Measurements from ENCODE around the gene CHST3. TPM values are rescaled to one million over a fixed set of nuclear protein-coding genes. Genes with fewer than 3 reads are reported as not detected.

Gene CHST3
- total and polyA plus RNA-seq, 2 experiments from 2014 or later, result 0.94 to 8.3 TPM

DNA sequence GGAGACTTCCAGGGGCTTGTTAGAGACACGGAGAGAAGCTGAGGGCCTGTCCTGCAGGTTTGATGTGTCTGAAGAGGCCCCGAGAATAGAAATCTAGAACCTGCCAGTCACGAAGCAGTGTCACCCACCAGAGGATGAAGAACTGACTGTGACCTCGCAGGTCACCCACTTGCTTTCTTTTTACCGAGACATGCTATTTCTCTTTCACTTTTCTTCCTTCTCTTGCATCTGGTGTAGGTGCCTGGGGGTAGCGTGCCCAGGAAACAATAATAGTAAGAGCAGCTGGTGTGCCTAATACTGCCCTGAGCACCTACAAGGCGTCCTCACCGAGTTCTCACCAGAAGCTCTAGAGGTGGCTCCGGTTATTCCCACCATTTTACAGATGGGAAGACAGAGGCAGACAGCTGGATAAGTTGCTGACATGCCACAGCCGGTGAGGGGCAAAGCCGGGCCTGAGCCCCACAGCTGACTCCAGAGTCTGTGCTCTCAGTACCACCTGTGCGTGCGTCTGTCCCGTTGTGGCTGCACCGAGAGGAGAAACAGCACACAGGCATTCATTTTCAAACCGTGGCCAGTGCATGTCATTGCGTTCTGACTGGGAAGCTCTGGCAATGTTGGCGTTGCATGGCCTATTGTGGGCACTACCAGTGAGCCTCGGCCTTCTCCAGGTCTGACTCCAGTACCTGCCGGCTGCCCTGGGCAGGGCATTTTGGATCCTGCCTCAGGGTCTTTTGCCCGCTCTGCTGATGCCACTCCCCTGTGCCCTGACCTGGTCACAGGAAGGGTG, 7.8 kb downstream of the CHST3 start (continued):
- TF ChIP-seq, protein P1, sequence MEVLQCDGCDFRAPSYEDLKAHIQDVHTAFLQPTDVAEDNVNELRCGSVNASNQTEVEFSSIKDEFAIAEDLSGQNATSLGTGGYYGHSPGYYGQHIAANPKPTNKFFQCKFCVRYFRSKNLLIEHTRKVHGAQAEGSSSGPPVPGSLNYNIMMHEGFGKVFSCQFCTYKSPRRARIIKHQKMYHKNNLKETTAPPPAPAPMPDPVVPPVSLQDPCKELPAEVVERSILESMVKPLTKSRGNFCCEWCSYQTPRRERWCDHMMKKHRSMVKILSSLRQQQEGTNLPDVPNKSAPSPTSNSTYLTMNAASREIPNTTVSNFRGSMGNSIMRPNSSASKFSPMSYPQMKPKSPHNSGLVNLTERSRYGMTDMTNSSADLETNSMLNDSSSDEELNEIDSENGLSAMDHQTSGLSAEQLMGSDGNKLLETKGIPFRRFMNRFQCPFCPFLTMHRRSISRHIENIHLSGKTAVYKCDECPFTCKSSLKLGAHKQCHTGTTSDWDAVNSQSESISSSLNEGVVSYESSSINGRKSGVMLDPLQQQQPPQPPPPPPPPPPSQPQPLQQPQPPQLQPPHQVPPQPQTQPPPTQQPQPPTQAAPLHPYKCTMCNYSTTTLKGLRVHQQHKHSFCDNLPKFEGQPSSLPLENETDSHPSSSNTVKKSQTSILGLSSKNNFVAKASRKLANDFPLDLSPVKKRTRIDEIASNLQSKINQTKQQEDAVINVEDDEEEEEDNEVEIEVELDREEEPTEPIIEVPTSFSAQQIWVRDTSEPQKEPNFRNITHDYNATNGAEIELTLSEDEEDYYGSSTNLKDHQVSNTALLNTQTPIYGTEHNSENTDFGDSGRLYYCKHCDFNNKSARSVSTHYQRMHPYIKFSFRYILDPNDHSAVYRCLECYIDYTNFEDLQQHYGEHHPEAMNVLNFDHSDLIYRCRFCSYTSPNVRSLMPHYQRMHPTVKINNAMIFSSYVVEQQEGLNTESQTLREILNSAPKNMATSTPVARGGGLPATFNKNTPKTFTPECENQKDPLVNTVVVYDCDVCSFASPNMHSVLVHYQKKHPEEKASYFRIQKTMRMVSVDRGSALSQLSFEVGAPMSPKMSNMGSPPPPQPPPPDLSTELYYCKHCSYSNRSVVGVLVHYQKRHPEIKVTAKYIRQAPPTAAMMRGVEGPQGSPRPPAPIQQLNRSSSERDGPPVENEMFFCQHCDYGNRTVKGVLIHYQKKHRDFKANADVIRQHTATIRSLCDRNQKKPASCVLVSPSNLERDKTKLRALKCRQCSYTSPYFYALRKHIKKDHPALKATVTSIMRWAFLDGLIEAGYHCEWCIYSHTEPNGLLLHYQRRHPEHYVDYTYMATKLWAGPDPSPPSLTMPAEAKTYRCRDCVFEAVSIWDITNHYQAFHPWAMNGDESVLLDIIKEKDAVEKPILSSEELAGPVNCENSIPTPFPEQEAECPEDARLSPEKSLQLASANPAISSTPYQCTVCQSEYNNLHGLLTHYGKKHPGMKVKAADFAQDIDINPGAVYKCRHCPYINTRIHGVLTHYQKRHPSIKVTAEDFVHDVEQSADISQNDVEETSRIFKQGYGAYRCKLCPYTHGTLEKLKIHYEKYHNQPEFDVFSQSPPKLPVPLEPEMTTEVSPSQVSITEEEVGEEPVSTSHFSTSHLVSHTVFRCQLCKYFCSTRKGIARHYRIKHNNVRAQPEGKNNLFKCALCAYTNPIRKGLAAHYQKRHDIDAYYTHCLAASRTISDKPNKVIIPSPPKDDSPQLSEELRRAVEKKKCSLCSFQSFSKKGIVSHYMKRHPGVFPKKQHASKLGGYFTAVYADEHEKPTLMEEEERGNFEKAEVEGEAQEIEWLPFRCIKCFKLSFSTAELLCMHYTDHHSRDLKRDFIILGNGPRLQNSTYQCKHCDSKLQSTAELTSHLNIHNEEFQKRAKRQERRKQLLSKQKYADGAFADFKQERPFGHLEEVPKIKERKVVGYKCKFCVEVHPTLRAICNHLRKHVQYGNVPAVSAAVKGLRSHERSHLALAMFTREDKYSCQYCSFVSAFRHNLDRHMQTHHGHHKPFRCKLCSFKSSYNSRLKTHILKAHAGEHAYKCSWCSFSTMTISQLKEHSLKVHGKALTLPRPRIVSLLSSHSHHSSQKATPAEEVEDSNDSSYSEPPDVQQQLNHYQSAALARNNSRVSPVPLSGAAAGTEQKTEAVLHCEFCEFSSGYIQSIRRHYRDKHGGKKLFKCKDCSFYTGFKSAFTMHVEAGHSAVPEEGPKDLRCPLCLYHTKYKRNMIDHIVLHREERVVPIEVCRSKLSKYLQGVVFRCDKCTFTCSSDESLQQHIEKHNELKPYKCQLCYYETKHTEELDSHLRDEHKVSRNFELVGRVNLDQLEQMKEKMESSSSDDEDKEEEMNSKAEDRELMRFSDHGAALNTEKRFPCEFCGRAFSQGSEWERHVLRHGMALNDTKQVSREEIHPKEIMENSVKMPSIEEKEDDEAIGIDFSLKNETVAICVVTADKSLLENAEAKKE (CRISPR knock-in tag; IDR thresholded peaks at IDR 0.05), result no peak
- TF ChIP-seq EZH2phosphoT487 (IDR thresholded peaks at IDR 0.05; ENCODE audit: unreplicated experiment) (no peak), REST (IDR thresholded peaks at IDR 0.05; ENCODE audit: unreplicated experiment) (no peak), ZNF331 (CRISPR knock-in tag; IDR thresholded peaks at IDR 0.05; ENCODE audit: low read depth) (no peak), STAT1 (IDR thresholded peaks at IDR 0.05; ENCODE audit: unreplicated experiment) (no peak)
- TF ChIP-seq, protein P2, sequence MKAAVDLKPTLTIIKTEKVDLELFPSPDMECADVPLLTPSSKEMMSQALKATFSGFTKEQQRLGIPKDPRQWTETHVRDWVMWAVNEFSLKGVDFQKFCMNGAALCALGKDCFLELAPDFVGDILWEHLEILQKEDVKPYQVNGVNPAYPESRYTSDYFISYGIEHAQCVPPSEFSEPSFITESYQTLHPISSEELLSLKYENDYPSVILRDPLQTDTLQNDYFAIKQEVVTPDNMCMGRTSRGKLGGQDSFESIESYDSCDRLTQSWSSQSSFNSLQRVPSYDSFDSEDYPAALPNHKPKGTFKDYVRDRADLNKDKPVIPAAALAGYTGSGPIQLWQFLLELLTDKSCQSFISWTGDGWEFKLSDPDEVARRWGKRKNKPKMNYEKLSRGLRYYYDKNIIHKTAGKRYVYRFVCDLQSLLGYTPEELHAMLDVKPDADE (IDR thresholded peaks at IDR 0.05), result no peak

Measured in GM23338 (cell line).